Esophagus squamous epithelium (tissue), 5 donors: Measurements from ENCODE around the gene TRPT1. TPM values are rescaled to one million over a fixed set of nuclear protein-coding genes. Genes with fewer than 3 reads are reported as not detected.

ENCODE experiments used
- DNase-seq: peaks from one replicate; lab custom pipeline; 2025; lab: John Stamatoyannopoulos, UW
- H3K27ac ChIP-seq, 4 donors: fragments of 200-600 bp; sonication (generic); one replicate each; pipeline ENCODE4 v1.5.1; 2016 to 2019; ENCODE audit warnings: mild to moderate bottlenecking in 1 of 4
- H3K27me3 ChIP-seq, 4 donors: fragments of 200-600 bp; sonication (generic); 1 replicate in 3 of 4; 2 replicates in 1 of 4; pipeline versions ENCODE4 v1.5.1 to v1.6.0; 2017 to 2021; ENCODE audit warnings: antibody characterized with exemption in 1 of 4
- H3K36me3 ChIP-seq, 3 donors: fragments of 200-600 bp; sonication (generic); one replicate each; pipeline ENCODE4 v1.5.1; 2016 to 2019
- H3K4me1 ChIP-seq, 3 donors: fragments of 200-600 bp; sonication (generic); one replicate each; pipeline ENCODE4 v1.5.1; 2017 to 2019
- H3K4me3 ChIP-seq, 4 donors: fragments of 200-600 bp; sonication (generic); 1 replicate in 3 of 4; 2 replicates in 1 of 4; pipeline ENCODE4 v1.5.1; 2016 to 2019; ENCODE audit warnings: mild to moderate bottlenecking in 2 of 4, moderate library complexity in 1 of 4
- H3K9me3 ChIP-seq, 3 donors: fragments of 200-600 bp; sonication (generic); one replicate each; pipeline ENCODE4 v1.5.1; 2016 to 2019
- CTCF ChIP-seq, 6 experiments: fragments of 450-650 bp in 4 of 6; fragments of 200-600 bp in 2 of 6; sonication (generic) in 2 of 6; IDR thresholded peaks; one replicate each; pipeline ENCODE4 v1.5.1; 2016 to 2019; ENCODE audit warnings: antibody characterized with exemption in 6 of 6, mild to moderate bottlenecking in 4 of 6, moderate library complexity in 4 of 6
- POLR2A ChIP-seq, 4 donors: fragments of 450-650 bp; IDR thresholded peaks; one replicate each; pipeline ENCODE4 v1.6.1; 2017; ENCODE audit warnings: antibody characterized with exemption in 4 of 4, mild to moderate bottlenecking in 4 of 4, moderate library complexity in 3 of 4
- WGBS, 2 donors: methylation state at CpG; one replicate each; pipeline ENCODE4 v1.1.5; 2018; 5-methylcytosine and 5-hydroxymethylcytosine counted together
- intact Hi-C: fragments of 100-400 bp; cut with DNase I; formaldehyde crosslinking; loops from one replicate; pipeline ENCODE4 v1.15.0; 2022
- total RNA-seq, 4 donors: library from RNA; depleted of rRNA; stranded (reverse); fragments of >200 nt; gene quantifications; one replicate each; pipeline ENCODE4 v1.1.0, GENCODE V29; 2016
- donor health status: DM: yes; HTN: yes; CAD: no.

TRPT1 gene
- total RNA-seq, 4 donors from 2014 or later: 23.9 to 68.7 (median 45.8) TPM

- intact Hi-C loops: loop anchor here (5.0 kb wide), 1 partner anchor 98 kb away; the partner anchor contains the start of gene CATSPERZ
Observed at GRCh38 chr11:64204464-64204989, 21.5 kb downstream of the TRPT1 start.

GRCh38 chr11:64204080-64204440, 21.9 kb downstream of the TRPT1 start:
- intact Hi-C loops: loop anchor here (5.0 kb wide), 1 partner anchor 98 kb away; the partner anchor contains the start of gene CATSPERZ
- TF ChIP-seq POLR2A (IDR thresholded peaks at IDR 0.05) (no peak), CTCF (IDR thresholded peaks at IDR 0.05) (no peak)
- Histone ChIP-seq H3K27me3 (no peaks in the 10 kb centered on the region), H3K27ac (peak overlapping the region in 1 of 4 donors; percentile 38), H3K36me3 (peaks cover 13 to 84% (median 40%) of the 10 kb centered on the region in 3 donors), H3K4me1 (peaks cover 4 to 52% (median 8%) of the 10 kb centered on the region in 3 donors), H3K9me3 (no peaks in the 10 kb centered on the region), H3K4me3 (no peak overlapping the region)
- WGBS, 2 donors: 83% methylated on average over 16 of the region's 16 CpGs
- no peak for DNase-seq

More at GRCh38 chr11:64204464-64204989, 21.5 kb downstream of the TRPT1 start:
- peaks cover 4 to 52% (median 8%) of the 10 kb centered on the region in 3 donors for H3K4me1 ChIP-seq
- H3K4me3 ChIP-seq: no peak overlapping the region
- H3K27me3 ChIP-seq: no peaks in the 10 kb centered on the region
- TF ChIP-seq CTCF (IDR thresholded peaks at IDR 0.05): peak; percentile 66 to 87 (median 73)
- TF ChIP-seq POLR2A (IDR thresholded peaks at IDR 0.05): no peak
- H3K9me3 ChIP-seq: no peaks in the 10 kb centered on the region
- peaks cover 13 to 79% (median 37%) of the 10 kb centered on the region in 3 donors for H3K36me3 ChIP-seq
- DNase-seq: no peak
- peak overlapping the region in 3 of 4 donors; percentile 38 to 89 (median 87) for H3K27ac ChIP-seq
- 19 to 30% methylated on average over 7 of the region's 7 CpGs for WGBS, 2 donors

- H3K4me1 ChIP-seq: peaks cover 4 to 48% (median 8%) of the 10 kb centered on the region in 3 donors
- intact Hi-C loops: loop anchor here (5.0 kb wide), 1 partner anchor 99 kb away; the partner anchor contains the start of gene CATSPERZ
Observed at GRCh38 chr11:64203421-64204079, 22.4 kb downstream of the TRPT1 start.

GRCh38 chr11:64202992-64203391, 23.0 kb downstream of the TRPT1 start:
- Histone ChIP-seq H3K27me3 (no peaks in the 10 kb centered on the region), H3K27ac (no peak overlapping the region), H3K4me1 (peaks cover 4 to 42% (median 8%) of the 10 kb centered on the region in 3 donors), H3K9me3 (no peaks in the 10 kb centered on the region), H3K36me3 (peaks cover 19 to 95% (median 47%) of the 10 kb centered on the region in 3 donors), H3K4me3 (no peak overlapping the region)
- WGBS, 2 donors: 88 to 100% methylated on average over 5 to 9 of the region's 9 CpGs
- DNase-seq: no peak
- intact Hi-C loops: loop anchor here (5.0 kb wide), 1 partner anchor 99 kb away; the partner anchor contains the start of gene CATSPERZ
- TF ChIP-seq CTCF (IDR thresholded peaks at IDR 0.05): no peak
- TF ChIP-seq POLR2A (IDR thresholded peaks at IDR 0.05): no peak

More at GRCh38 chr11:64203421-64204079, 22.4 kb downstream of the TRPT1 start:
- Histone ChIP-seq H3K9me3 (no peaks in the 10 kb centered on the region), H3K27ac (no peak overlapping the region), H3K27me3 (no peaks in the 10 kb centered on the region), H3K36me3 (peaks cover 13 to 89% (median 42%) of the 10 kb centered on the region in 3 donors), H3K4me3 (no peak overlapping the region)
- no peak for DNase-seq
- TF ChIP-seq CTCF (IDR thresholded peaks at IDR 0.05): no peak
- TF ChIP-seq POLR2A (IDR thresholded peaks at IDR 0.05): no peak
- WGBS, 2 donors: 83 to 90% methylated on average over 17 to 22 of the region's 27 CpGs

- H3K9me3 ChIP-seq: no peaks in the 10 kb centered on the region
- H3K27ac ChIP-seq: no peak overlapping the region
- peaks cover 28 to 98% (median 60%) of the 10 kb centered on the region in 3 donors for H3K36me3 ChIP-seq
- 78 to 81% methylated on average over 3 of the region's 3 CpGs for WGBS, 2 donors
- no peak for TF ChIP-seq CTCF (IDR thresholded peaks at IDR 0.05)
- TF ChIP-seq POLR2A (IDR thresholded peaks at IDR 0.05): no peak
- peaks cover 4 to 28% (median 8%) of the 10 kb centered on the region in 3 donors for H3K4me1 ChIP-seq
- DNase-seq: no peak
- no peaks in the 10 kb centered on the region for H3K27me3 ChIP-seq
- intact Hi-C loops: loop anchor here (5.0 kb wide), 1 partner anchor 101 kb away; the partner anchor contains the start of gene CATSPERZ
- H3K4me3 ChIP-seq: no peak overlapping the region
Observed at GRCh38 chr11:64201543-64201942, 24.4 kb downstream of the TRPT1 start.
